ENCODE results near the gene MCTP1.

- TF ChIP-seq CTCF (IDR thresholded peaks at IDR 0.05) (no peak), POLR2A (IDR thresholded peaks at IDR 0.05) (no peak)
These were observed 538.8 kb downstream of the MCTP1 start for GRCh38 chr5:94745786-94746730.
